Measurements from ENCODE around the gene BLOC1S6. TPM values are rescaled to one million over a fixed set of nuclear protein-coding genes. Genes with fewer than 3 reads are reported as not detected.

Gene BLOC1S6, protein sequence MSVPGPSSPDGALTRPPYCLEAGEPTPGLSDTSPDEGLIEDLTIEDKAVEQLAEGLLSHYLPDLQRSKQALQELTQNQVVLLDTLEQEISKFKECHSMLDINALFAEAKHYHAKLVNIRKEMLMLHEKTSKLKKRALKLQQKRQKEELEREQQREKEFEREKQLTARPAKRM
- total RNA-seq, result 41.7 to 44.3 TPM (median 43.6 TPM) in 3 replicates

DNA sequence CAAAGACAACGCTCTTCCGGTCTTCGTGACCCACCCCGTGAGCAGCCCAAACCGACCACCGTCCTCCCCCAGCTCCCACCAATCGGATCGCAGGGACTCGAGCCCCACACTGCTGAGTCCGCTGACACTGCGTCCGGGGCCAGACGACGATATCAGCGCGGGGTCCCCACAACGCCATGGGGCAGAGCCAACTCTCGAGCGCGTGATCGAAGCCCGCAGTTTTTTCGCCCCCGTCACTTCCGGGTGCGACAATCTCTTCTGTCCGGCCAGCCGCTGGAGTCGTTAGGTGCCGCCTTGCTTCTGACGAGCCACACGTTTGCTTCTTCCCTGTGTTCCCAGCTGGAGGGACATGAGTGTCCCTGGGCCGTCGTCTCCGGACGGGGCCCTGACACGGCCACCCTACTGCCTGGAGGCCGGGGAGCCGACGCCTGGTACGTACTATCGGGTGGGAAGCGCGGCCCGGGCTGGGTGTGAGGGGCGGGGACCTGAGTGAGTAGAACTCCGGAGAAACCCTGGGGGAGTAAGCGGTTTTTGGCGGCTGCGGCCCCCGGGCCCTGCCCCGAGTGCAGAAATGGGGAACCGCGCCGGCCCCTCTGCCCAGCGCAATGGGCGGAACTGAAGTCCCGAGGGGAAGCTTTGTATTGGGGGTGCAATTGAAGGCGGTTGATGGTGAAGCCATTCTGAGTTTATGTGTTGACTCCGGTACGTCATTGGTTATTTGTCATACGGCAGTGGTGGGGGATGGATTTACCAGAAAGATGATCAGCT is at the start of gene BLOC1S6:
Gene BLOC1S6, plus strand, starts transcription at position 285 of the 768 bp plus-strand sequence. Its CDS starts 65 bp downstream, at position 350.
- TF ChIP-seq, protein P1, sequence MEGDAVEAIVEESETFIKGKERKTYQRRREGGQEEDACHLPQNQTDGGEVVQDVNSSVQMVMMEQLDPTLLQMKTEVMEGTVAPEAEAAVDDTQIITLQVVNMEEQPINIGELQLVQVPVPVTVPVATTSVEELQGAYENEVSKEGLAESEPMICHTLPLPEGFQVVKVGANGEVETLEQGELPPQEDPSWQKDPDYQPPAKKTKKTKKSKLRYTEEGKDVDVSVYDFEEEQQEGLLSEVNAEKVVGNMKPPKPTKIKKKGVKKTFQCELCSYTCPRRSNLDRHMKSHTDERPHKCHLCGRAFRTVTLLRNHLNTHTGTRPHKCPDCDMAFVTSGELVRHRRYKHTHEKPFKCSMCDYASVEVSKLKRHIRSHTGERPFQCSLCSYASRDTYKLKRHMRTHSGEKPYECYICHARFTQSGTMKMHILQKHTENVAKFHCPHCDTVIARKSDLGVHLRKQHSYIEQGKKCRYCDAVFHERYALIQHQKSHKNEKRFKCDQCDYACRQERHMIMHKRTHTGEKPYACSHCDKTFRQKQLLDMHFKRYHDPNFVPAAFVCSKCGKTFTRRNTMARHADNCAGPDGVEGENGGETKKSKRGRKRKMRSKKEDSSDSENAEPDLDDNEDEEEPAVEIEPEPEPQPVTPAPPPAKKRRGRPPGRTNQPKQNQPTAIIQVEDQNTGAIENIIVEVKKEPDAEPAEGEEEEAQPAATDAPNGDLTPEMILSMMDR (IDR thresholded peaks at IDR 0.05; ENCODE audit: unreplicated experiment), result no peak
- Mint-ChIP-seq H3K9me3 (no peaks in the 10 kb centered on the region), H3K27ac (peak within 1 kb of the TSS; percentile 100), H3K4me3 (peak within 1 kb of the TSS; percentile 95), H3K36me3 (peaks cover under 1% of the 10 kb centered on the region), H3K27me3 (ENCODE audit: low read depth) (no peaks in the 10 kb centered on the region), H3K4me1 (peaks cover 37% of the 10 kb centered on the region)
- DNase-seq (ENCODE audit: low spot score in 2 of 2, unreplicated experiment in 2 of 2), result peak; percentile 77 to 90

DNA sequence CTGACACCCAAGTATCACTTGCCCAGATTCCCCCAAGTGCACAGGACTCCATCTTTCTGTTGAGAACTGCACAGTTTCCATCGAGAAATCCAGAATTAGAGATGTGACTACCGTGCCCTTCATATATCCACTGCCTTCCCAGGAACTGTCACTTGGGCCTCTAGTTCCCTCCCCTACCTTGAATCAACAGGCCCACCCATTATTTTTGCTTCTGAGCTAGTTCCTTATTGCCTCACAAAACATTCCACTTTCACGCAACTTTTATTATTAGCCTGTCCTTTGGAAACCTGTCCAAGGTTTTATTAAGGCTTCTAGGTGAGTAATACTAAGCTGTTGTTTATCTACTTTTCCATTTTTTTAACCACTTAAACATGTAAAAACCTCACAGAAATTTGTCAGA is 47.5 kb upstream of the BLOC1S6 start:
- no peak for DNase-seq (ENCODE audit: low spot score in 2 of 2, unreplicated experiment in 2 of 2)
- TF ChIP-seq, protein P1 (IDR thresholded peaks at IDR 0.05; ENCODE audit: unreplicated experiment), result no peak
- Mint-ChIP-seq H3K4me1 (peaks cover 30% of the 10 kb centered on the region), H3K4me3 (no peak overlapping the region), H3K9me3 (no peaks in the 10 kb centered on the region), H3K27me3 (ENCODE audit: low read depth) (no peaks in the 10 kb centered on the region), H3K27ac (no peak overlapping the region), H3K36me3 (no peaks in the 10 kb centered on the region)

DNA sequence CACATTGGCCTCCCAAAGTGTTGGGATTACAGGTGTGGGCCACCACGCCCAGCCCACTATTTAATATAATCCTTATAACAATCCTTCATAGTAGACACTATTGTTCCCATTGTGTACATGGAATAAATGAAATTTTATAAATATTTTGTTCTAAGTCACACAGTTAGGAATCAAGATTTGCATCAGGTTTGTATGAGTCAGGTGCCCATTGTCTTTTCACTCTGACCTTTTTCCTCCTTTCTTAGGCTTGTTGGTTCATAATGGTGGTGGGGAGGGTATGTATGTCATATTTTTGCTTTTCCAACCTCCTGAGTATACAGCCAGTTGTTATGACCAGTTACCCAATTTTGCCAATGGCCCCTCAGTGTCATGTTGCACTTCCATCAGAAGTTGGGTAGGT is 46.6 kb upstream of the BLOC1S6 start:
- Mint-ChIP-seq H3K27ac (no peak overlapping the region), H3K4me1 (peaks cover 23% of the 10 kb centered on the region), H3K27me3 (ENCODE audit: low read depth) (no peaks in the 10 kb centered on the region), H3K36me3 (no peaks in the 10 kb centered on the region), H3K9me3 (no peaks in the 10 kb centered on the region), H3K4me3 (no peak overlapping the region)
- TF ChIP-seq, protein P1 (IDR thresholded peaks at IDR 0.05; ENCODE audit: unreplicated experiment), result no peak
- DNase-seq (ENCODE audit: low spot score in 2 of 2, unreplicated experiment in 2 of 2), result no peak

DNA sequence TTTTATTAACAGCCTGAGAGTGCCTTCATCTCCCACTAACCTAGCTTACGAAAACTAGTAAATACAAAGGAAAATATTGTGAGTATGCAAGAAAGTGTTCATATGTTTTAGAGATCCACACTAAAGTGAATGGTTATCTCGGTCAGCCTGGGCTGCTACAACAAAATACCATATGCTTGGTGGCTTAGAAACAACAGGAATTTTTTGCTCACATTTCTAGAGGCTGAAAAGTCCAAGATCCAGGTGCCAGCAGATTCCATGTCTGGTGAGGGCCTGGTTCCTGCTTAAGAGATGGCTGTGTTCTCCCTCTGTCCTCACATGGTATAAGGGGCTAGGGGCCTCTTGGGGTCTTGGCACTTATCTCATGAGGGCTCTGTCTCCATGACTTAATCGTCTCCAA is 44.1 kb upstream of the BLOC1S6 start:
- Mint-ChIP-seq H3K4me3 (no peak overlapping the region), H3K27me3 (ENCODE audit: low read depth) (no peaks in the 10 kb centered on the region), H3K9me3 (no peaks in the 10 kb centered on the region), H3K4me1 (peaks cover 9% of the 10 kb centered on the region), H3K36me3 (no peaks in the 10 kb centered on the region), H3K27ac (no peak overlapping the region)
- TF ChIP-seq, protein P1 (IDR thresholded peaks at IDR 0.05; ENCODE audit: unreplicated experiment), result no peak
- DNase-seq (ENCODE audit: low spot score in 2 of 2, unreplicated experiment in 2 of 2), result no peak

- peaks cover 6% of the 10 kb centered on the region for H3K4me1 Mint-ChIP-seq
- H3K36me3 Mint-ChIP-seq, result no peaks in the 10 kb centered on the region
- TF ChIP-seq, protein P1 (IDR thresholded peaks at IDR 0.05; ENCODE audit: unreplicated experiment), result no peak
- H3K4me3 Mint-ChIP-seq, result no peak overlapping the region
- H3K9me3 Mint-ChIP-seq, result no peaks in the 10 kb centered on the region
- H3K27me3 Mint-ChIP-seq (ENCODE audit: low read depth), result no peaks in the 10 kb centered on the region
- H3K27ac Mint-ChIP-seq, result no peak overlapping the region
- DNase-seq (ENCODE audit: low spot score in 2 of 2, unreplicated experiment in 2 of 2), result no peak
Observed at GRCh38 chr15:45544266-45545023, 42.7 kb upstream of the BLOC1S6 start.

Data from mesothelial cell of epicardium (in vitro differentiated cells).